IMR-90 (cell line): ENCODE results near the gene PARPBP. TPM values are rescaled to one million over a fixed set of nuclear protein-coding genes. Genes with fewer than 3 reads are reported as not detected.

Experiments used
- ATAC-seq: fragments of 200-7000 bp; cut with Tn5 transposase; 2 replicates; pipeline ENCODE4 v1.9.1; 2020; ENCODE audit warnings: low read depth, mild to moderate bottlenecking, moderate library complexity
- BruUV-seq: library from RNA; stranded (reverse); fragments of 400-500 nt; replicated peaks from 2 replicates; lab custom pipeline; 2021; lab: Mats Ljungman, UMichigan
- CTCF ChIA-PET: fragments of 300-600 bp; formaldehyde crosslinking; extraction: SDS; loops from one replicate; lab custom pipeline; 2021; ENCODE audit warnings: antibody characterized with exemption; lab: Yijun Ruan, JAX
- POLR2A ChIA-PET: fragments of 300-600 bp; sonication (Branson Sonifier 250); formaldehyde crosslinking; loops from one replicate; lab custom pipeline; 2022; ENCODE audit warnings: antibody characterized with exemption; ENCODE audit not compliant: unreplicated experiment; lab: Charles Lee
- DNase-seq: peaks from one replicate; pipeline ENCODE4 v3.0.0; 2013
- H2AFZ ChIP-seq: replicated peaks from 2 replicates; pipeline ENCODE3; 2013; ENCODE audit warnings: low read length, mild to moderate bottlenecking; ENCODE audit not compliant: poor library complexity
- H2AK5ac ChIP-seq: 2 replicates; pipeline ENCODE4 v1.6.1; 2013; ENCODE audit warnings: low read depth, low read length, inconsistent platforms
- H2AK9ac ChIP-seq: replicated peaks from 2 replicates; pipeline ENCODE3; 2013; ENCODE audit warnings: mild to moderate bottlenecking, low read depth, low read length, moderate library complexity; ENCODE audit not compliant: poor library complexity
- H2BK120ac ChIP-seq: 2 replicates; pipeline ENCODE4 v1.6.1; 2013; ENCODE audit warnings: low read depth, low read length, inconsistent platforms
- H2BK15ac ChIP-seq: 3 replicates; pipeline ENCODE4 v1.6.1; 2013; ENCODE audit warnings: low read depth, low read length, inconsistent platforms
- H2BK20ac ChIP-seq: 2 replicates; pipeline ENCODE4 v1.6.1; 2013; ENCODE audit warnings: low read depth, mild to moderate bottlenecking, inconsistent platforms, low read length, moderate library complexity
- H2BK5ac ChIP-seq: 2 replicates; pipeline ENCODE4 v1.6.1; 2013; ENCODE audit warnings: mild to moderate bottlenecking, low read depth, low read length, inconsistent platforms; ENCODE audit not compliant: poor library complexity, severe bottlenecking
- H3K14ac ChIP-seq: replicated peaks from 2 replicates; pipeline ENCODE4 v1.6.1; 2013; ENCODE audit warnings: low read depth, low read length, inconsistent platforms
- H3K18ac ChIP-seq: 2 replicates; pipeline ENCODE4 v1.6.1; 2013; ENCODE audit warnings: low read depth, low read length, control low read depth
- H3K23ac ChIP-seq: 2 replicates; pipeline ENCODE4 v1.6.1; 2013; ENCODE audit warnings: low read depth, low read length, inconsistent platforms
- H3K27ac ChIP-seq: 2 replicates; pipeline ENCODE4 v1.5.1; 2013; ENCODE audit warnings: mild to moderate bottlenecking, control low read depth, low read length; ENCODE audit not compliant: insufficient read depth
- H3K27me3 ChIP-seq: 2 replicates; pipeline ENCODE4 v1.6.1; 2013; ENCODE audit warnings: low read length; ENCODE audit not compliant: control insufficient read depth, insufficient read depth
- H3K36me3 ChIP-seq: 2 replicates; pipeline ENCODE4 v1.6.1; 2013; ENCODE audit warnings: low read length, mixed read lengths; ENCODE audit not compliant: control insufficient read depth, insufficient read depth
- H3K4ac ChIP-seq: 2 replicates; pipeline ENCODE4 v1.6.1; 2013; ENCODE audit warnings: low read depth, low read length, inconsistent platforms
- H3K4me1 ChIP-seq: 2 replicates; pipeline ENCODE4 v1.6.1; 2013; ENCODE audit warnings: low read length, mixed read lengths; ENCODE audit not compliant: control insufficient read depth, insufficient read depth
- H3K4me2 ChIP-seq: 2 replicates; pipeline ENCODE4 v1.6.1; 2013; ENCODE audit warnings: low read depth, mild to moderate bottlenecking, control low read depth, low read length, moderate library complexity
- H3K4me3 ChIP-seq: 2 replicates; pipeline ENCODE4 v1.5.1; 2013; ENCODE audit warnings: low read depth, mild to moderate bottlenecking, control low read depth, low read length, moderate library complexity; ENCODE audit not compliant: insufficient read depth
- H3K56ac ChIP-seq: 2 replicates; pipeline ENCODE4 v1.6.1; 2013; ENCODE audit warnings: low read length, inconsistent platforms; ENCODE audit not compliant: insufficient read depth; ENCODE audit errors: extremely low read depth
- H3K79me1 ChIP-seq, 2 experiments: 2 replicates each; pipeline ENCODE4 v1.6.1; 2013; ENCODE audit warnings: low read length in 2 of 2, inconsistent platforms in 1 of 2, low read depth in 1 of 2
- H3K9ac ChIP-seq: 2 replicates; pipeline ENCODE4 v1.6.1; 2013; ENCODE audit warnings: low read depth, low read length, control low read depth
- H3K9me1 ChIP-seq: 2 replicates; pipeline ENCODE4 v1.6.1; 2013; ENCODE audit warnings: low read length, inconsistent platforms; ENCODE audit not compliant: insufficient read depth
- H3K9me3 ChIP-seq: 2 replicates; pipeline ENCODE4 v1.6.1; 2013; ENCODE audit warnings: low read length; ENCODE audit not compliant: control insufficient read depth, insufficient read depth
- H4K20me1 ChIP-seq: 2 replicates; pipeline ENCODE4 v1.6.1; 2013; ENCODE audit warnings: low read length, inconsistent platforms; ENCODE audit not compliant: insufficient read depth
- H4K5ac ChIP-seq: 2 replicates; pipeline ENCODE4 v1.6.1; 2013; ENCODE audit warnings: mild to moderate bottlenecking, low read depth, low read length, control low read depth
- H4K8ac ChIP-seq, 2 experiments: 2 replicates each; pipeline ENCODE4 v1.6.1; 2013; ENCODE audit warnings: low read depth in 2 of 2, low read length in 2 of 2, control low read depth in 1 of 2, inconsistent platforms in 1 of 2
- H4K91ac ChIP-seq: 2 replicates; pipeline ENCODE4 v1.6.1; 2013; ENCODE audit warnings: low read depth, low read length, inconsistent platforms; ENCODE audit not compliant: insufficient read depth
- BHLHE40 ChIP-seq: fragments of 150-350 bp; IDR thresholded peaks from 2 replicates; pipeline ENCODE4 v1.6.1; 2016; ENCODE audit warnings: mild to moderate bottlenecking, low read depth, low read length
- CEBPB ChIP-seq: IDR thresholded peaks from 2 replicates; pipeline ENCODE4 v1.6.1; 2012; ENCODE audit warnings: low read depth, low read length, improper control_type of control experiment
- CHD1 ChIP-seq: IDR thresholded peaks from 2 replicates; pipeline ENCODE4 v1.6.1; 2012; ENCODE audit warnings: low read depth, low read length, improper control_type of control experiment
- CTCF ChIP-seq: conservative IDR thresholded peaks from 2 replicates; pipeline ENCODE4 v1.5.1; 2012; ENCODE audit warnings: mild to moderate bottlenecking, low read depth, low read length, improper control_type of control experiment
- ELK1 ChIP-seq: fragments of 150-350 bp; IDR thresholded peaks from 2 replicates; pipeline ENCODE4 v1.6.1; 2016; ENCODE audit warnings: low read depth, mild to moderate bottlenecking, low read length, moderate library complexity, borderline replicate concordance
- FOS ChIP-seq: fragments of 150-350 bp; IDR thresholded peaks from 2 replicates; pipeline ENCODE4 v1.6.1; 2016; ENCODE audit warnings: low read depth, low read length
- MAFK ChIP-seq: IDR thresholded peaks from 2 replicates; pipeline ENCODE4 v1.6.1; 2012; ENCODE audit warnings: low read depth, low read length, improper control_type of control experiment
- MAZ ChIP-seq: IDR thresholded peaks from 2 replicates; pipeline ENCODE4 v1.6.1; 2012; ENCODE audit warnings: low read depth, mild to moderate bottlenecking, low read length, improper control_type of control experiment, moderate library complexity, borderline replicate concordance
- MXI1 ChIP-seq: IDR thresholded peaks from 2 replicates; pipeline ENCODE4 v1.6.1; 2012; ENCODE audit warnings: low read depth, mild to moderate bottlenecking, low read length, moderate library complexity, borderline replicate concordance
- NFE2L2 ChIP-seq: fragments of 150-350 bp; IDR thresholded peaks from 2 replicates; pipeline ENCODE4 v1.6.1; 2016; ENCODE audit warnings: low read depth, mild to moderate bottlenecking, low read length
- POLR2A ChIP-seq: IDR thresholded peaks from 2 replicates; pipeline ENCODE4 v1.6.1; 2012; ENCODE audit warnings: mild to moderate bottlenecking, low read depth, low read length
- RAD21 ChIP-seq: IDR thresholded peaks from 2 replicates; pipeline ENCODE4 v1.6.1; 2012; ENCODE audit warnings: low read length, improper control_type of control experiment
- RCOR1 ChIP-seq: IDR thresholded peaks from 2 replicates; pipeline ENCODE4 v1.6.1; 2012; ENCODE audit warnings: mild to moderate bottlenecking, low read length, improper control_type of control experiment; ENCODE audit not compliant: insufficient replicate concordance
- RFX5 ChIP-seq: IDR thresholded peaks from 2 replicates; pipeline ENCODE4 v1.8.0; 2012; ENCODE audit warnings: low read depth, mild to moderate bottlenecking, low read length, moderate library complexity
- SMC3 ChIP-seq: fragments of 150-350 bp; IDR thresholded peaks from 2 replicates; pipeline ENCODE4 v1.6.1; 2016; ENCODE audit warnings: low read depth, mild to moderate bottlenecking, antibody characterized with exemption, low read length, moderate library complexity
- USF2 ChIP-seq: fragments of 150-350 bp; IDR thresholded peaks from 2 replicates; pipeline ENCODE4 v1.6.1; 2017; ENCODE audit warnings: mild to moderate bottlenecking, antibody characterized with exemption, low read length, low read depth
- WGBS, 2 experiments: methylation state at CpG; one replicate each; pipeline versions ENCODE4 v1.1.5 to v1.1.7; 2013; ENCODE audit warnings: missing lambda C conversion rate in 2 of 2; ENCODE audit not compliant: insufficient read length in 1 of 2; ENCODE audit errors: extremely low coverage in 2 of 2; 5-methylcytosine and 5-hydroxymethylcytosine counted together
- dilution Hi-C: fragments of 300-500 bp; cut with HindIII; formaldehyde crosslinking; loops from one replicate; pipeline ENCODE4 v1.14.3; 2018; ENCODE audit warnings: low sequenced_read_pairs; ENCODE audit not compliant: unreplicated experiment
- in situ Hi-C: fragments of 300-500 bp; cut with MboI; formaldehyde crosslinking; loops from 3 replicates; pipeline ENCODE4 v1.14.3; 2019; ENCODE audit warnings: low sequenced_read_pairs, inconsistent platforms, mixed read lengths
- intact Hi-C: fragments of 100-400 bp; cut with micrococcal nuclease; formaldehyde crosslinking; loops from 2 replicates; pipeline ENCODE4 v1.10.0; 2022
- polyA plus RNA-seq, 3 experiments: library from polyadenylated mRNA; depleted of rRNA; stranded (reverse); fragments of >200 nt; gene quantifications; 2 replicates each; pipeline ENCODE4 v1.2.3, GENCODE V29; 2012; ENCODE audit warnings: low replicate concordance in 1 of 3
- total RNA-seq: library from RNA; depleted of rRNA; stranded (reverse); fragments of >200 nt; gene quantifications from 2 replicates; pipeline ENCODE4 v1.2.3, GENCODE V29; 2012

Gene PARPBP
- total and polyA plus RNA-seq, 2 of the 4 experiments (the other 2 are of a cell fraction) = 4.8 to 7.2 TPM

- Histone ChIP-seq H3K27me3 (no peaks in the 10 kb centered on the region), H3K4ac (no peak overlapping the region), H3K56ac (no peak overlapping the region), H3K4me1 (peaks cover 2% of the 10 kb centered on the region), H3K9me1 (peaks cover 2% of the 10 kb centered on the region; the same call in 1 of the 2 replicates), H2BK120ac (no peak overlapping the region), H3K27ac (no peak overlapping the region), H2BK15ac (no peak overlapping the region), H2AK5ac (no peak overlapping the region), H3K4me3 (no peak overlapping the region), H4K5ac (no peak overlapping the region), H2BK5ac (no peak overlapping the region), H4K8ac (no peak overlapping the region), H3K36me3 (no peaks in the 10 kb centered on the region), H2BK20ac (no peak overlapping the region), H2AFZ (no peak overlapping the region), H3K4me2 (no peak overlapping the region), H3K23ac (no peak overlapping the region), H4K91ac (no peak overlapping the region), H4K20me1 (no peaks in the 10 kb centered on the region), H2AK9ac (no peak overlapping the region), H3K9ac (no peak overlapping the region), H3K79me1 (no peaks in the 10 kb centered on the region), H3K9me3 (no peaks in the 10 kb centered on the region), H3K18ac (no peak overlapping the region), H3K14ac (no peak overlapping the region)
- DNase-seq (no peak), ATAC-seq (no peak)
- CTCF ChIA-PET = no interaction called here
- dilution Hi-C loops = no loop called here
- intact Hi-C loops = loop anchor here (5.0 kb wide), 3 partner anchors 213 to 528 kb away; no protein-coding TSS in a partner anchor
- no TSS peak for BruUV-seq
- WGBS, 2 experiments = no CpG with 5 or more reads among the region's 2 CpGs
- no peak for TF ChIP-seq POLR2A
- TF ChIP-seq ELK1 = no peak
- TF ChIP-seq RAD21 = no peak
- TF ChIP-seq MAZ = no peak
- TF ChIP-seq FOS = no peak
- TF ChIP-seq CEBPB = no peak
- no peak for TF ChIP-seq RFX5
- TF ChIP-seq CHD1 = no peak
- TF ChIP-seq SMC3 = no peak
- no peak for TF ChIP-seq MAFK
- no peak for TF ChIP-seq CTCF
- no peak for TF ChIP-seq NFE2L2
- TF ChIP-seq BHLHE40 = no peak
- TF ChIP-seq MXI1 = no peak
- TF ChIP-seq RCOR1 = no peak
- TF ChIP-seq USF2 = no peak
- POLR2A ChIA-PET = no interaction called here
- in situ Hi-C loops = no loop called here
Observed at GRCh38 chr12:102174117-102174516, 54.1 kb downstream of the PARPBP start.
